ENCODE measurements around the gene GPC3.

The GPC3 gene

DNA sequence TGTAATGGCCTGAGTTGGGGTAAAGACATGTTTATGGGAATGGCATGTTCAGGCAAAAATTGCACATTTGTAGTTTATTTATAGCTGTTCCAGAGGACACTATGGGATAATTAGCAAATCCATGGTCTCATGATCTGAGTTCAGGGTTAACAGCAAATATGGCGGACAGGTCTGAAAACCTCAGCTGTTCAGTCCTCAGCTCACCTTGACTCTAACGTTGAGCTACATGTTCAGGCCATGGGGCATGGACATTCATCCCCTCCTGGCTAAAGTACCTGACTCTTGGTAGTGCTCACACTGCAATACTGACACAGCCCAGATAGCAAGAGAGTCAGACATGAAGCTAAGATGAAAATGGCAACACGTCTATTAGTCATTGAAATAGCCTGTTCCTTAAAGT is 408.5 kb downstream of the GPC3 start:
- no peak for DNase-seq (ENCODE audit: low read depth in 1 of 2, low spot score in 1 of 2)

DNA sequence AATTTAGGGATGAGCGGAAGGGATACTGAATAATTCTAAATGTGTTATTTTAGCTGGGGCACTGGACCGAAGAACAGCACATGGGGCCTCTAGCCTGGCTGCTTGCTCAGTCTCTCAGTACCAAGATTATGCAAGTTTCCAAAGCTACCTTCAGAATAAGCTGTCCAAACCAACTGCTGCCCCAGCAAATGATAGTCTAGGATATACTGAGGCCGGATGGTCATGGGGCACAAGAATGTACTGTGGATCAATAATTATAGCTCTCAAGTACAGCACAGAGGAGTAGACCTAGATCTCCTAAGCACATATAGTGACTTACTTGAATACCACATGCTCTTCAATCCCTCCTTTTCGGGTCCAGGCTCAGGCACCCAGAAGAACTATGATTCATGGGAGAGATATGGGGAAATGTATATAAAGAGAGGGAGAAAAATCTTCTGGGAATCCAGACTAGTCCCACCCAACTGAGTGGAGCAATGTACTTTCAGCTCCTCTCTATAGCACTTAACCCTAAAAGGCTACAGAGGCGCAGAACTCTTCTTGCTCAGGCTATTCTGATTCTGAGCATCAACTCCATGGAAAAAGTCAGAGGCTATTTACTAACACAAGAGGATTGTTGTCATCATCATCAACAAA is 409.8 kb downstream of the GPC3 start:
- no peak for DNase-seq (ENCODE audit: low read depth in 1 of 2, low spot score in 1 of 2)

- no peak for DNase-seq (ENCODE audit: low read depth in 1 of 2, low spot score in 1 of 2)
Observed at GRCh38 chrX:133574716-133575115, 410.7 kb downstream of the GPC3 start.

DNA sequence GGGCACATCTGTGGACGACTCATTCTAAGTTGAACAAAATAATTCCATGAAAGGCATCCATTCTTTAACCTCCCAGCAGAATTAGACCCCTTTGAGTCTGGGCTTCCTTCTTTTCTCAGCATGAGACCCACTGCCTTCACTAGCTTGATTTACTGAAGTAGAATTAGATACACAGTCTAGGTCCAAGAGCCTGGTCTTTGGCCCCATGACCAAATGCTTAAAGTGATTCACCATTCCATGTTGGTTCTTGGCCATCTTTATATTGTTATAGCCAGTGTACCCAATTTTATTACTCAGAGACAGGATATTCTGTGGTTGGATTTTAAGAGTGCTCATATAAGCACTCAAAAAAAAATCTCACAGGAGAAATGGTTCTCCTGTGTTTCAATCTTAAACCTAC is 414.8 kb downstream of the GPC3 start:
- no peak for DNase-seq (ENCODE audit: low read depth in 1 of 2, low spot score in 1 of 2)

DNA sequence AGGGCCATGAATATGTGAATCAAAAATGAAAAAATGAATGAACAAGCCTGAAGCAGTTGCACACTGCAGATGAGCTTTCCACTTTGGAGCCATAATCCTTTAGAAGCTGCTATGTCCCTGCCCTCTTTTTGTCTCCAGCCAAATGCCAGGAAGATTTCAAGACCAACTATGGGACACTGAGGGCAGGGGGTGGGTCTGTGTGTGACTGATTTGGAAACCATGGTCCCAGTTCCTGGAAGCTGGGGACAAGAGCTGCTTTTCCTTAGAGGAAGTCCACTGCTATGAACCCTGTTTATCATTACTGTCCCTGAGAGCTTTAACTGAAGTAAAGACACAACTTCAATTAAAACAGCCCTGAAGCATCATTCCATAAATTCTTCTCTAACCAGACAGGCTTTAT is 416.2 kb downstream of the GPC3 start:
- no peak for DNase-seq (ENCODE audit: low read depth in 1 of 2, low spot score in 1 of 2)

DNA sequence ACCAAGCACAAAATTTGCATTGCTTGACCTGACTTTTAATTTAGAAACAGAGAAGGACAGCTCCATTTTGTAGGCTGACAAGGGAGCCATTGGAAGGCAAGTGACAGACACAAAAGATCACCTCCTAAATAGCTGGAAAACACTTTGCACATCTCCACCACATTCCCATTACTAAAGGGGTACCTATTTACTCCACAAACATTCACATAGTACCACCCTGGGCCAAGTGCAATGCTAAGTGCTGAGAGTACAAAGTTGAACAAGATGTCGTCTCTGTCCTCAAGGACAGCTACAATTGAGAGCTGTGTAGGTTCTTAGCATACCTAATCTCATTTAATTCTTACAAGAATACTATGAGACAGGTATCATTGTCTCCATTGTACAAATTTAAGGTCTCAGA is 417.3 kb downstream of the GPC3 start:
- no peak for DNase-seq (ENCODE audit: low read depth in 1 of 2, low spot score in 1 of 2)

DNA sequence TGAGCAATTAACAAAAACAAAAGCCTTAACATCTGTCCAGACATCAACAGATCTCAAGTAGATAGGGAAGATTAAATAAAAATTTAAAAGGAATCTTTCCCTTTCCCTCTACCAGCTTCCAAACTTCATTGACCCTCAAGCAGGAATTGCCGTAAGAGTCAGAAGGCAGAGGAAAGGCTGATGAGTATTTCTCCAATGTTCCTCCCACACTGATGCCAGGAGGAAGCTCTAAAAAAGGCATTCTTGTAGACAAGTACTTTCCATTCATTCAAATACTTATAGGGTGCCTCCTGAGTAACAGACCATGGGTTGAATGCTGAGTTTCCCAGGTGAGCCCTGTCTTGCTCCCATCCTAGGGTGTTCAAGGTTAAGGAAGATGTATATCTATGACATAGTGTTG is 418.5 kb downstream of the GPC3 start:
- no peak for DNase-seq (ENCODE audit: low read depth in 1 of 2, low spot score in 1 of 2)

DNA sequence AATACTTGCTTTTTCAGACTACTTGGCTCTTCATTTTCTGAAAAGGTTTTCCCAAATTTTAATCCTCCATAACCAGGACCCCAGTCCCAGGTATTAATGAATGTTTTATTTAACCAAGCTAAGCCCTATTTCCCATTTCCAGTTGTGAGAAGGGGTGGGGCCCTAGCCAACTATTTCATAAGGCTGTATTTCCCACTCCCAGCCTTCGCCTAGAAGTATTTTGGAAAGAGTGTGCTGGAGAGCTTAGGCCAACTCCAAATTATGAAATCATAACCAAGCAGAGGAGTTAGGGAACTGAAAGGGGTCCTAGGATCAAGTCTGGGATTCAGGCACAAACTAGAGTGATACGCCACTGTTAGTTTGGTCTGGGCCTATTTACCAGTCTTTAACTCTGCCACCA is 421.7 kb downstream of the GPC3 start:
- DNase-seq (ENCODE audit: low read depth in 1 of 2, low spot score in 1 of 2) = no peak

DNA sequence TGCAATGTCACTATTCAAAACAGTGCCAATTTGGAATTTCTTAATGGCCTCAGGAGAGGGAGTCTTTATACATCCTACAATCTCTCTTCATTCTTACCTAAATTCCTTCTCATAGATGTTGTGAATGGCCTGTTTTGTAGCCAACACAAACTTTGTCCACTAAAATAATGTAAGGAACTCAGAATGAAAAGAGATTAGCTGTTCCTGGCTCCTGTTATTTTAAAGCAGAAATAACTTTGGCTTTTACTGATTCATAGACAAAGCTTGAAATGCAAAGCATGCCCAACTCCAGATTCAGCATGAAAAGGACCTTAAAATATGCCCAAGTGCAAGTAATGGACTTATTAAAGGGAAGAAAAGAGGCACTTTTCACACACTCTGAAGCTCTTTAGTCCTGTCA is 424.1 kb downstream of the GPC3 start:
- no peak for DNase-seq (ENCODE audit: low read depth in 1 of 2, low spot score in 1 of 2)

DNA sequence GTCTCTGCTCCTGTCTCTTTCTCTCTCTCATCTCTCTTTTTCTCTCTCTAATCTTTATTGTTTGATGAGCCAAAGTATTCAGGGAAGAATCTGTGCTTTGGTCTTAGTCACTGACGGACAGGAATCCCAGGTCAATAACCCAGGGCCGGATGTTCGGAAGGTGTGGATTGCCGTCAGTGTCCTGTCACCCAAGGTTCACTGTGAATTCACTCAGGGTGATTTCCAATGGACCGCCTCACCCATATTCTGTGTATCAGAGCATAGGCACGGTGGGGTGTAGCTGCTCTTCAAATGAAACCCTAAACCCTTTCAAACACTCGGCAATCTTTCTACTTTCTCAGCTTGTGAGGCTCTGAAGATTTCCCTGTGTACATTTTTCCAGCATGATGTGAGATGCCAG is 425.5 kb downstream of the GPC3 start:
- no peak for DNase-seq (ENCODE audit: low read depth in 1 of 2, low spot score in 1 of 2)

- DNase-seq (ENCODE audit: low read depth in 1 of 2, low spot score in 1 of 2) = no peak
Observed at GRCh38 chrX:133555782-133556458, 429.5 kb downstream of the GPC3 start.

- no peak for DNase-seq (ENCODE audit: low read depth in 1 of 2, low spot score in 1 of 2)
Observed at GRCh38 chrX:133550665-133551485, 434.5 kb downstream of the GPC3 start.

- DNase-seq (ENCODE audit: low read depth in 1 of 2, low spot score in 1 of 2) = no peak
Observed at GRCh38 chrX:133549295-133549933, 436.0 kb downstream of the GPC3 start.

GRCh38 chrX:133546441-133546840 is 439.0 kb downstream of the GPC3 start:
- no peak for DNase-seq (ENCODE audit: low read depth in 1 of 2, low spot score in 1 of 2)

DNA sequence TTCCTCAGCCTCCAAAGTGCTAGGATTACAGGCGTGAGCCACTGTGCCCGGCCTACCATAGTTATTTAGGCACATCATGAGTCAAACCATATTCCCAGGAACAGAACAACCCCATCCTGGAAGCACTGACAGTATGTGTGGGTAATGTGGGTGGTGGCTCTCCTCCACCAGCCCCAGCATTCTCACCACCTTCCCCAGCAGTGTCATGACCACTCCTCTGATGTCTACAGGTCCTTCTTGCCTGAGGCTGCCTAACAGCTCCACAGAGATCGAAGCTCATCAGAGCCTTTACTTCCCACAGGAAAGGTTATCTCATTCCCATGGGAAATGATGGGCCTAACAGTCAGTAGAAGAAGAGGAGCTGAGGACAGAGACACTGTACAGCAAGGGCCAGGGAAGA is 440.6 kb downstream of the GPC3 start:
- no peak for DNase-seq (ENCODE audit: low read depth in 1 of 2, low spot score in 1 of 2)

DNA sequence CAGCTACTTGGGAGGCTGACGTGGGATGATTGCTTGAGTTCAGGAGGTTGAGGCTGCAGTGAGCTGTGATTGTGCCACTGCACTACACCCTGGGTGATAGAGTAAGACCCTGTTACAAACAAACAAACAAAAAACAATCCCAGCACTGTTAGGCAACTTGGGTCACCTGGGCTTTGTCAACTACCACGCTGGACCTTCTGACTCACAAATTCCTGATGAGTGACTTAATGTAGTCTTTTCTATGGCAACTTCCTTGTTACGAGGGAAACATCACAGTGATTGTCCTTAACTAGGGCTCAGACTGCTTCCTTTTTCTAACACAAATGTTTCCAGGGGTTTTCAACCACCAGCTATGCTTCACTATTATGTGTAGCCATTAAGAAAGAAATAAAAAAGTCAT is 441.3 kb downstream of the GPC3 start:
- DNase-seq (ENCODE audit: low read depth in 1 of 2, low spot score in 1 of 2) = no peak

GRCh38 chrX:133543654-133544053 is 441.7 kb downstream of the GPC3 start:
- no peak for DNase-seq (ENCODE audit: low read depth in 1 of 2, low spot score in 1 of 2)

GRCh38 chrX:133542476-133542875 is 442.9 kb downstream of the GPC3 start:
- DNase-seq (ENCODE audit: low read depth in 1 of 2, low spot score in 1 of 2) = no peak

GRCh38 chrX:133541021-133541420 is 444.4 kb downstream of the GPC3 start:
- no peak for DNase-seq (ENCODE audit: low read depth in 1 of 2, low spot score in 1 of 2)

- DNase-seq (ENCODE audit: low read depth in 1 of 2, low spot score in 1 of 2) = no peak
Observed at GRCh38 chrX:133538148-133538547, 447.2 kb downstream of the GPC3 start.

DNA sequence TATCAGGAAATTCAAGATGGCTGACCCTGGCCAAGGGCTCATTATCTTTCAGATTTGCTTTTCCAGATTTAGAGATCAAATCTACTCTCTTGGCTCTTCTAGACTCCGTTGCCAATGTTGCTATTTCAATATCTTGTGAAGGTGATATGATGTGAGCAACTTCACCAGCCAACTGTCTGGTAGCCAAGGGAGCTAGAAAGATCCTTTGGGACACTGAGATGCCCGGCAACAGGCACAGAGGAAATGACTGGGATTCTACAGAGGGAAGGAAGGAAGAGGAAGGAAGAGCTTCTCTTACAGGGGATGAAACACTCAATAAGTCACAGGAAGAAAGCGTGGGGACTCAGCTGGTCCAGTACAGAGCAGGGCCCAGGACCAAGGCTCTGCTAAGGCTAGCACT is 448.3 kb downstream of the GPC3 start:
- DNase-seq (ENCODE audit: low read depth in 1 of 2, low spot score in 1 of 2) = no peak

DNA sequence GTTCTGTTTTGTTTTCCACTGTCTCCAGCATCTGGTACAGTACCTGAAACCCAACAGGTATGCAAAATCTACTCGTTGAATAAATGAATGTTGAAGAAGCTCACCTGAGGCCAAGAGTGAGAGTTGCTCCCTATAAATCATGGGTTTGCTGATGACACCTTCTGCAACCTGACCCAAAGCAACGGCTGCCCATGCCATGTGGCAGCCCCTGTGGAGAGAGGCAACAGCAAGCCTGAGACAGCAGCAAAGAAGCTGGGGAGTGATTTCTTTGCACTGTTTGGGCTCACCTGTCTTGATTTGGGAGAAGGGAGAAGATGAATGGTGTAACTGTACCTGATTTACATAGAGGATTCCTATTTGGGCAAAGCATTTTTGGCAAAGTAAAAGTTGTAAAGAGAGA is 450.3 kb downstream of the GPC3 start:
- no peak for DNase-seq (ENCODE audit: low read depth in 1 of 2, low spot score in 1 of 2)
